ENCODE measurements around the gene TMEM212.

DNA sequence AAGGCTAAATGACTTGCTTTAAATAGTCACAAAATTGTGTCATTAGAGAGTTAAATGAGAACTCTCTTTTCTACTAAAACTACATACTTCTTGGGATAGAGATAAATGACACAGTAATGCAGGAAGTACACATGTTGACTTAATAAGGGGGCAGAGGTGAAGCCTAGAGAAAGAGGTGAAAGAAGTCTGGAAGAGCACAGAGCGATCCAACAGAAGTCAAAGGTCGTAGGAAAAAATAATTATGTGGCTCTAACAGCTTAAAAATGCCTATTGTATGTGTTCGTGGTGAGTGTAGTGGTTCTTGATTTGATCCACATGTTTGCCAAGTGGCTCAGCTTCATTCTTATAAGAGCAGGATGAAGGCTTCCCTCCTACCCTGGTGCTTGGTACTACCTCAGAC, 61.7 kb downstream of the TMEM212 start:
- TF ChIP-seq, protein P1, sequence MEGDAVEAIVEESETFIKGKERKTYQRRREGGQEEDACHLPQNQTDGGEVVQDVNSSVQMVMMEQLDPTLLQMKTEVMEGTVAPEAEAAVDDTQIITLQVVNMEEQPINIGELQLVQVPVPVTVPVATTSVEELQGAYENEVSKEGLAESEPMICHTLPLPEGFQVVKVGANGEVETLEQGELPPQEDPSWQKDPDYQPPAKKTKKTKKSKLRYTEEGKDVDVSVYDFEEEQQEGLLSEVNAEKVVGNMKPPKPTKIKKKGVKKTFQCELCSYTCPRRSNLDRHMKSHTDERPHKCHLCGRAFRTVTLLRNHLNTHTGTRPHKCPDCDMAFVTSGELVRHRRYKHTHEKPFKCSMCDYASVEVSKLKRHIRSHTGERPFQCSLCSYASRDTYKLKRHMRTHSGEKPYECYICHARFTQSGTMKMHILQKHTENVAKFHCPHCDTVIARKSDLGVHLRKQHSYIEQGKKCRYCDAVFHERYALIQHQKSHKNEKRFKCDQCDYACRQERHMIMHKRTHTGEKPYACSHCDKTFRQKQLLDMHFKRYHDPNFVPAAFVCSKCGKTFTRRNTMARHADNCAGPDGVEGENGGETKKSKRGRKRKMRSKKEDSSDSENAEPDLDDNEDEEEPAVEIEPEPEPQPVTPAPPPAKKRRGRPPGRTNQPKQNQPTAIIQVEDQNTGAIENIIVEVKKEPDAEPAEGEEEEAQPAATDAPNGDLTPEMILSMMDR (IDR thresholded peaks at IDR 0.05; ENCODE audit: borderline replicate concordance, extremely low read depth, low read length, poor library complexity, severe bottlenecking) = no peak
- TF ChIP-seq EZH2 (IDR thresholded peaks at IDR 0.05; ENCODE audit: borderline replicate concordance, low read depth, low read length, severe bottlenecking) = no peak
